Retina (tissue), 1 donor: ENCODE measurements around the gene TAS2R38.
"Not testable (repeated sequence)": the region's sequence is repeated elsewhere in the genome, so short reads cannot be mapped to it uniquely, and the experiment has no call there.

Experiments used
- DNase-seq: peaks from one replicate; pipeline ENCODE4 v3.0.0-alpha.2; 2016

Gene TAS2R38

GRCh38 chr7:141973673-141974072 is at the start of gene TAS2R38:
TAS2R38 (minus strand) TSS chr7:141973773; CDS start chr7:141973689, 84 bp downstream.
- no peak for DNase-seq

GRCh38 chr7:142018154-142018553 is 44.6 kb upstream of the TAS2R38 start:
- DNase-seq: no peak

- DNase-seq: no peak
These were observed 43.9 kb upstream of the TAS2R38 start for GRCh38 chr7:142017451-142017850.

- DNase-seq: no peak
These were observed 39.4 kb upstream of the TAS2R38 start for GRCh38 chr7:142012825-142013511.

GRCh38 chr7:142010952-142011548 is 37.5 kb upstream of the TAS2R38 start:
- DNase-seq: no peak

GRCh38 chr7:142009187-142009586 is 35.6 kb upstream of the TAS2R38 start:
- no peak for DNase-seq

GRCh38 chr7:142006577-142006976 is 33.0 kb upstream of the TAS2R38 start:
- DNase-seq: no peak

- no peak for DNase-seq
These were observed 28.6 kb upstream of the TAS2R38 start for GRCh38 chr7:142002179-142002578.

- no peak for DNase-seq
These were observed 27.7 kb upstream of the TAS2R38 start for GRCh38 chr7:142001163-142001874.

GRCh38 chr7:142000244-142000643 is 26.7 kb upstream of the TAS2R38 start:
- DNase-seq: no peak

- DNase-seq: no peak
These were observed 25.6 kb upstream of the TAS2R38 start for GRCh38 chr7:141999058-141999623.

GRCh38 chr7:141993354-141993753 is 19.8 kb upstream of the TAS2R38 start:
- no peak for DNase-seq

- DNase-seq: no peak
These were observed 19.1 kb upstream of the TAS2R38 start for GRCh38 chr7:141992688-141993087.

- no peak for DNase-seq
These were observed 18.6 kb upstream of the TAS2R38 start for GRCh38 chr7:141992156-141992555.

- no peak for DNase-seq
These were observed 17.6 kb upstream of the TAS2R38 start for GRCh38 chr7:141991140-141991539.

GRCh38 chr7:141990011-141990725 is 16.6 kb upstream of the TAS2R38 start:
- DNase-seq: no peak

- not testable (repeated sequence) for DNase-seq
These were observed 14.2 kb upstream of the TAS2R38 start for GRCh38 chr7:141987803-141988202.

- DNase-seq: no peak
These were observed 13.3 kb upstream of the TAS2R38 start for GRCh38 chr7:141986923-141987322.

GRCh38 chr7:141985926-141986325 is 12.4 kb upstream of the TAS2R38 start:
- not testable (repeated sequence) for DNase-seq

- DNase-seq: no peak
These were observed 6.0 kb upstream of the TAS2R38 start for GRCh38 chr7:141979568-141979967.

GRCh38 chr7:141978351-141978750 is 4.8 kb upstream of the TAS2R38 start:
- DNase-seq: no peak

- no peak for DNase-seq
These were observed 3.1 kb upstream of the TAS2R38 start for GRCh38 chr7:141976524-141977245.
